HG03039 (cell line): Measurements from ENCODE around the gene PTGES.
"Not testable (repeated sequence)": the region's sequence is repeated elsewhere in the genome, so short reads cannot be mapped to it uniquely, and the experiment has no call there.

Experiments used
- ATAC-seq: cut with Tn5 transposase; IDR thresholded peaks from one replicate; pipeline ENCODE4 v1.9.1; 2021; ENCODE audit warnings: mild to moderate bottlenecking, moderate library complexity; ENCODE audit not compliant: unreplicated experiment

PTGES gene

DNA sequence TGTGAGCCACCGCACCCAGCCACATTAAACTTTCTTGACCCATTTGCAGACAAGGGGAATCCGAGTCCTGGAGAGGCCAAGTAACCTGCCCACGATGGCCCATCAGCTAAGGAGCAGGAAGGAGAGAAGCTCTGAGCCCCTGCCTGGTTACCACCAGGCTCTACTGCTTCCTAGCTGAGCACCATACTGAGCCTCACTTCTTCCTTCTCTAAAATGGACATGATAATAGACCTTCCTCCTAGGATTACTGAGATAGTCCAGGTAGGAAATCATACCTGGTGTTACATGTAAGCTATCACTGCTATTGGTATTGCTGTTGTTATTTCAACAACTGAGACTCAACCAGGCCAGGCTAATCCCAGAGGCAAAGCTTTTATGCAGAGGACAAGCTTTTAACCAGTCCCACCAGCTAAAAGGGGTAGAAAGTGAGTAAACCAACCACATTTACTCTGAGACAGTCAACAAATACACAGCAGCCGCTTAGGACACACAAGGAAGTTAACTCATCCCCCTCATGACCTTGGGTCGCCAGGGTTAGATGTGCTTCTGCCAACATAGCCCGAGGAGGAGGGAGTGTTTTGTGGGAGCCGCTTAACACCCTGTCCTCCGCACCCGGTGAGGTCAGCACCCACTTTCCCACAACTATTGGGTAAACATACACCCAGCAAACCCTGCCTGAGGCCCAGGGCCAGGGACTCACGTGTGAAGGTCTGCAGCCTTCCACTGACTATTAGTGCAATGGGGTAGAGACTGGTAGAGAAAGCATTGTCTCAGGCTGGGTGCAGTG, 20.6 kb upstream of the PTGES start:
- no peak for ATAC-seq

DNA sequence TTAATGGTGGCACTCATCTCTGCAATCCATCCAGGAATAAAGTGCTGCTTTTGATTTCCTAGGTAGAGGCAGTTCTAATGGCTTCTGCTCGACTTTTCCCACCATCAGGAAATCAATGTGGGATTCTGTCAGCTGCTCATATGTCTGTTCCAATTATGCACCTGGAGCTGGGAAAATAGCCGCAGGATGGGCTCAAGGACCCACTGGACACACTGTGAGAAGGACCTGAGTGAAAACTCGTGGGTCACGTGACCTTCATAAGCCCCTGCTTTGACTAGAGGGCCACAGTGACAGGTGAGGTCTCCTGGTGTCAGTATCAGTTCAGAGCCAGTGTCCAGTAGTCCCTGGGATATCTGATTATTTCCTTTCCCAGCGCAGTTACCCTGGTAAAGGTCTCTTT, 17.9 kb upstream of the PTGES start:
- no peak for ATAC-seq

DNA sequence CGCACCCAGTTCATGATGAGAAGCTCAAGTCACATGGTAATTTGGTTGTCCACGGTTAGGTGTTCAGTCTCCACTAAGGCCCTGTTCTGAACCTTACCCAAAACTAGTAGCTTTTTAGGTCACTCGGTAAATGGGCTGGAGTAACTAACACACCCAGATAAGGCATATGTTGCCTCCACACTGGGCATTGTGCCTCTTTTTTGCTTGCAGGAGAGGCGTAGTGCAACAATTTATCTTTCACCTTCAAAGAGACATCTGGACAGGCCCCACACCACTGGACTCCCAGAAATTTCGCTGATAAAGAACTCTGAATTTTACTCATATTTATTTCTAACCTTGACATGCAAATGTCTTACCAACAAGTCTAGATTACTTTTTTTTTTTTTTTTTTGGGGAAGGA, 16.8 kb upstream of the PTGES start:
- ATAC-seq, result no peak

DNA sequence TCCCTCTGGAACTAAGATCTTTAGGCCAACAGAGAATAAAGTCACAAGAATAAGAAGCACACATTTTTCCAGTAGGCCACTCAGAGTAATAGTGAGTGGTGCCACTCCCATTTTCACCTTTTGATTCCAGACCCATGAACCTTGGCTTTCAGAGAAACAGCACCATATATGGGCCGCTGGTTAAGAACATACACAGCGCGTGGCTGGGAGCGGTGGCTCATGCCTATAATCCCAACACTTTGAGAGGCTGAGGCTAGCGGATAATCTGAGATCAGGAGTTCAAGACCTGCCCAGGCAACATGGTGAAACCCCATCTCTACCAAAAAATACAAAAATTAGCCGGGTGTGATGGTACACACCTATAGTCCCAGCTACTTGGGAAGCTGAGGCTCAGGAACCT, 15.6 kb upstream of the PTGES start:
- ATAC-seq, result no peak

DNA sequence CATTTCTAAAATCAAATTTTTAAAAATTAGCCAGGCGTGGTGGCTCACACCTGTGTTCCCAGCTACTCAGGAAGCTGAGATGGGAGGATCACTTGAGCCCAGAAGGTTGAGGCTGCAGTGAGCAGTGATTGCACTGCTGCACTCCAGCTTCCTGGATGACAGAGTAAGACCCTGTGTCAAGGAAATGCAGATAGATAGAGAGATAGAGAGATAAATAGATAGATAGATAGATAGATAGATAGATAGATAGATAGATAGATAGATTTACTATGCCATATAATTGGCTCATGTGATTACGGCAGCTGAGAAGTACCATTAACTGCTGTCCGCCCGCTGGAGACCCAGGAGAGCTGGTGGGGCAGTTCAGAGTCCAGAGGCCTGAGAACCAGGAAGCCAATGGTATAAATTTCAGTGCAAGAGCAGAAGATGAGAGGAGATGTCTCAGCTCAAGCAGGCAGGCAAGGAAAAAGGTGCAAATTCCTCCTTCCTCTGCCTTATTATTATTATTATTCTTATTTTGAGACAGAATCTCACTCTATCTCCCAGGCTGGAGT, 13.0 kb upstream of the PTGES start:
- no peak for ATAC-seq

DNA sequence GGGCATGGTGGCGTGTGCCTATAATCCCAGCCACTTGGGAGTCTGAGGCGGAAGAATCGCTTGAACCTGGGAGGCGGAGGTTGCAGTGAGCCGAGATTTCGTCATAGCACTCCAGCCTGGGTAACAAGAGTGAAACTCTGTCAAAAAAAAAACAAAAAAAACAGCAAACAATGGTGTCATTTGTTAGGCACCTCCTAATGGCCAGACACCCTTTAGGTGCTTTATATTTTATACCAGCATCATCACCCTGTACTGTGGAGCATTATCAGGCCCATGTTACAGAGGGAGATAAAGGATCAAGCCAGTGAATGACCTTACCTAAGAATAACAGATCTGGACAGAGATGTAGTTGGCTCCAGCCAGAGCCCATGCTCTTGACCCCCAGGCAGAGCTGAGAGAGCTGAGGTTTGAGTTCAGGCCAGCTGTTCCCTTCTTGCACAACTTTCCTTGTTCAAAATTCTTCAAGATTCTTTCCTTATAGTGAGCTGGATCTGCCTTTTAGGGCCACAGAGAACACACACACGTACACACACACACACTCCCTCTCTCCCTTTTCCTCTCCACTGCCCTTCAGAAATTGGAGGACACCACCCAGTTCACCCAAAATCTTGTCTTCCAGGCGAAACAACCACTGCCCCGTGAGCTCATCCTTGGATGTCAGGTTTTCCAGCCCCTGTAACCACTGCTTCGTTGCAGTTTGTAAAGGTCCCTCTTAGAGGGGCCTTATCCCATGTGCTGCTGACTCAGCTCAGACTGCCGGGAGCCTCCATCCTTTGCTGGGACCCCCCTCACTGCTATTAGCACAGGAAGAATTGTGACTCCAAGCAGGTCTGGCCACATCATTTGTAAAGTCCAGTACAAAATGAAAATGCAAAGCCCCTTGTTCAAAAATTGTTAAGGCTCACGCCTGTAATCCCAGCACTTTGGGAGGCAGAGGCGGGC, 10.4 kb upstream of the PTGES start:
- ATAC-seq, result no peak

DNA sequence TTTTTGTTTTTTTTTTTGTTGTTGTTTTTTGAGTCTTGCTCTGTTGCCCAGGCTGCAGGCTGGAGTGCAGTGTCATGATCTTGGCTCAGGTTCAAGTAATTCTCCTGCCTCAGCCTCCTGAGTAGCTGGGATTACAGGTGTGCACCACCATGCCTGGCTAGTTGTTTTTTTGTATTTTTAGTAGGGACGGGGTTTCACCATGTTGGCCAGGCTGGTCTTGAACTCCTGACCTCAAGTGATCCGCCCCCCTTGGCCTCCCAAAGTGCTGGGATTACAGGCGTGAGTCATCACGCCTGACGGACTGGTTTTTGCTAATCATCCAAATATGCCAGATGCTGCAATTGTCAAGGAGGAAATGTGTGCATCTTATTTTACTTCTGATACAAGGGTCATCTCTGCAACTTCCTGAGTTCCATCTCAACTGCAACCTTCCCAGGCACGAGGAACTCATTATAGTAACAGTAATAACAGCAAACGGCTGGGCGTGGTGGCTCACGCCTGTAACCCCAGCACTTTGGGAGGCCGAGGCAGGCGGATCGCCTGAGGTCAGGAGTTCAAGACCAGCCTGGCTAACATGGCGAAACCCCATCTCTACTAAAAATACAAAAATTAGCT, 9.6 kb upstream of the PTGES start:
- not testable (repeated sequence) for ATAC-seq

DNA sequence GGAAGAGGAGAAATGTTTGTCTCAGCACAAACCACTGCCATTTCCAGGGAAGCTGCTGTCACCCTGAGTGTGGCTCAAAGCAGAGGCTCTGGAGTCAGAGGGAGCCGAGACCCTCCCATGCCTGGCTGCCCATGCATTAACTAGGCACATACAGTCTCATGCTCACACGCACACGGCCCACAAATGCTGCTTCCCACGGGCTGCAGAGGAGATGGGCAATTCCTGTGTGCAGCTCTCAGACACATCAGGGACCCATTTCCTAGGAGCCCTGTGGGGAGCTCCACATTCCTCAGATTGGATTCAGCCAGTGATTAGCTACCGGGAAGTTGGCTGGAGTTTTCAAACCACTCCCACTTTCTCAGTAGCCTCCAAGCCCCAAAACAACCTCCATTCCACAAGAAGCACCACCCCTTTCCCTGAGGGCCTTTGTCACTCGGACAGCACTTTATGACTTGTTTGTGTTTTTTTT, 9.1 kb upstream of the PTGES start:
- no peak for ATAC-seq

DNA sequence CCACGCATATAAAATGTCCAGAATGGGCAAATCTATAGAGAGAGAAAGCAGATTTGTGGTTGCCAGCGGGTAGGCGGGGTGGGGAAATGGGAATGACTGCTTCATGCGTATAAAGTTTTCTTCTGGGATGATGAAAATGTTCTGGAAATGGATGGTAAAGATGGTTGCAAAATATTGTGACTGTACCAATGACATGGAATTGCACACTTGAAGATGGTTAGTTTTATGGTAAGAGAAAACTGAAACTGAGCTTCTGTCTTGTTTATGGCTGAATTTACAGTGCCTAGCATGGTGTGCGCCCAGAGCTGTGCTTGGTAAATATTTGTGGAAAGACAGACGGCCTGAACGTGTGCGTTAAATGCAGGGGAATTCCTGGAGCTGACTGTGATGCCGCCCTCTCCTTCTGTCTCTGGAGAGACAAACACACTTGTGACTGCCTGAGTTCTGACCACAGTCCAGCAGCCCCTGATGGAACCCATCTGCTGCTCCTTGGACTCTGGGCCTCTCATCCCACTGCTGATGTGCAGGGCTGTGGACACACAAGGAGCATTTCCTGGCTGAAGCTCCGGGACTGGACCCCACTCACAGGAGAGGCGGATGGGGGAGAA, 8.6 kb upstream of the PTGES start:
- ATAC-seq, result no peak

DNA sequence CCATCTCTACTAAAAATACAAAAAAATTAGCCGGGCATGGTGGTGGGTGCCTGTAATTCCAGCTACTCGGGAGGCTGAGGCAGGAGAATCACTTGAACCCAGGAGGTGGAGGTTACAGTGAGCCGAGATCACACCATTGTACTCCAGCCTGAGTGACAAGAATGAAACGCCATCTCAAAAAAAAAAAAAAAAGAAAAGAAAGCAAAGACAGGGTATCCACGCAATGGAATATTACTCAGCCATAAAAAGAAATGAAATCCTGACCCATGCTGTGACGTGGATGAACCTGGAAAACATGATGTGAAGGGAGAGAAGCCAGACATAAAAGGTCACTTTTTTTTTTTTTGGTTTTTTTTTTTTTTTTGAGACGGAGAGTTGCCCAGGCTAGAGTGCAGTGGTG, 7.9 kb upstream of the PTGES start:
- not testable (repeated sequence) for ATAC-seq

DNA sequence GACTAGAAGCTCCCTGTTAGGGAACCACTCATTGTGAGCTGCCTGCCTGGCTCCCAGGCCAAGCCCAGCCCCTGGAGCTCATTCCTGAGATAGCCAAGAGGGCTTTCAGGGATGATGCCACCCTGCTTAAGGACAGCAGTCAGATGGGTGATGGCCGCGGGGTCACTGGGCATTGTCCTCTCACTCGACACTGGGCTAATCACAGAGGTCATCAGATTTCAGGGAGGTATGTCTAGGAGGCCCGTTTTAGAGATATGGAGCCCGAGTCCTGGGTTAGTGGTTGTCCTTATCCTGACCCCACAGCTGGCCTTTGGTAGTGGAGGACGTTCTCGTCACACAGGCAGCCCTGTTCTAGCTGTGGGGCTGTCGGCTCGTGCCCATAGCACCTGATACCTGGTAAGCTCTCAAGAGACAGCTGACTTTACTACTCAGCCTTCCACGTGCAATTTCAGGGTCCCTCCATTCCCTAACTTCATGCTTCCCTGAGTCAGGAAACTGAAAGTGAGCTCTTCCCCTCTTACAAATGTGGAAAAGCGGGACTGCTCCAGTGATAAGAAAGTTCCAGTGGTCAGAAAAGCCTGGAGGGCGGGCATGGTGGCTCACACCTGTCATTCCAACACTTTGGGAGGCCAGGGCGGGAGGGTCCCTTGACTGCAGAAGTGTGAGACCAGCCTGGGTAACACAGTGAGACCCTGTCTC, 7.1 kb upstream of the PTGES start:
- no peak for ATAC-seq

DNA sequence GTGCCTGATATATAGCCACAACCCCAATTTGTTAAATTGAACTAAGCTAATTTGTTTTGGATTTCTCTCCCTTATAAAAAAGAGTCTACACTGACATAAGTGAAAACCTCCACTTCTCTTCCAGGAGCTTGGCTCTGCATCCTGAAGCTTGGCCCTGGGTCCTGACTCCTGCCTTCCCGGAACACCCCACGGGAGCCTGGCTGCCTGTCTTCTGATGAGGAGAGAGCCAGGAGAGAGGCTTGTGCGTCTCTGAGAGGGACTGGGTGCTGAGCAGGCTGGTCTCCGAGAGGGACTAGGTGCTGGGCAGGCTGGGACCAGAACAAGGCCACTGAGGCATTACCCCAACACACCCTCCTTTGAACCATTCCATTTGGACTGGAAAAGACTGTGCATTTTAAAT, 6.5 kb upstream of the PTGES start:
- ATAC-seq, result no peak

DNA sequence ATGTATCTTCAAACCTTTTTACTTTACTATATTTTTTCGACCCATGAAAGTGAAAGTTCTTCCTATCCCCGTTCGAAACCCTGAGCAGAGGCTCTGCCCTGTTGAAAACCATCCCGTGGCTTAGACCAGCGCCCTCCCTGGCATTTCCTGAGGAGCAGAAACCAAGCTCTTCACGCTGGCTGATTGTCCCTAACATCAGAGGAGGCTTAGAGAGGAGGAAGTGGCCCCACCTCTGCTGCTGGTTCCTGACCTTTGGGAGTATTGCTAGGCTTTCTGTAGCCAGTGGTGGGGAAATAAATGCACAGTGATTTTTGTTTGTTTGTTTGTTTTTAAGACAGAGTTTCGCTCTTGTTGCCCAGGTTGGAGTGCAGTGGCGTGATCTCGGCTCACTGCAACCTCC, 4.2 kb upstream of the PTGES start:
- ATAC-seq, result no peak

DNA sequence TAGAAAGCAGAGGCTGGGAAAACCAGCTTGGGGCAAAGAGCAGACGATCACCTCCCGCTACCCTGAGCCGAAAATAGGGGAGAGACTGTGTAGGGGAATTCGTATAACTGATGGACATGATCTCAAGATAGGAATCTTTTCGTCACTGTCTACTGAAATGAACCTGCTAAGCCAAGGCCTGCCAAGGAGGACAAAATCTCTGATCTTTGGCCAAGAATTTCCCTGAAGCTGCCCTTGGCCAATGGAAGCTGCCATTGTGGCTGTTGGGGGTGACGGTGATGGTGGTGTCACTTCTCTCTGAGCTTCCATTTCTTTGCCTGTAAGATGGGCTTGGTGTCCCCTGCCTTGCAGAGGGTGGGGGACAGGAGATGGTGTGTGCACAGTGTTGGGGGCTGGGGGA, 3.3 kb upstream of the PTGES start:
- ATAC-seq, result no peak

DNA sequence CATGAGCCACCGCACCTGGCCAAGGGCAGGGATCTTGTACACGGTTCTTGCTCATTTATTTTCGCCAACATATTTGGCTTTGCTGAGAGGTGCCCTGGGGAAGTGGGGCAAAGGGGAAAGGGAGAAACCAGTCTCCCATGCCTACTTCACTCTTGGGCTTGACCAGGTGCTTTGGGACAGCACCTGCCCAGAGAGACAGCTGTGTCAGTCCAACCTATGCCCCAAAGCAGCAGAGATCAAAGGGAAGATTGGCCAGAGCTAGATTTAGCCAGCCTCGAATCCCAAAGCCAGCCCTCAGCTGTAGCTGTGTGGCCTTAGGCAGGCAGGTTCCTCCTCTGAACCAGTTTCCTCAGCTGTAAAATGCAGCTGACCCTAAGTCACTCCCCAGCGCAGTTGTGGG, 2.3 kb upstream of the PTGES start:
- no peak for ATAC-seq

DNA sequence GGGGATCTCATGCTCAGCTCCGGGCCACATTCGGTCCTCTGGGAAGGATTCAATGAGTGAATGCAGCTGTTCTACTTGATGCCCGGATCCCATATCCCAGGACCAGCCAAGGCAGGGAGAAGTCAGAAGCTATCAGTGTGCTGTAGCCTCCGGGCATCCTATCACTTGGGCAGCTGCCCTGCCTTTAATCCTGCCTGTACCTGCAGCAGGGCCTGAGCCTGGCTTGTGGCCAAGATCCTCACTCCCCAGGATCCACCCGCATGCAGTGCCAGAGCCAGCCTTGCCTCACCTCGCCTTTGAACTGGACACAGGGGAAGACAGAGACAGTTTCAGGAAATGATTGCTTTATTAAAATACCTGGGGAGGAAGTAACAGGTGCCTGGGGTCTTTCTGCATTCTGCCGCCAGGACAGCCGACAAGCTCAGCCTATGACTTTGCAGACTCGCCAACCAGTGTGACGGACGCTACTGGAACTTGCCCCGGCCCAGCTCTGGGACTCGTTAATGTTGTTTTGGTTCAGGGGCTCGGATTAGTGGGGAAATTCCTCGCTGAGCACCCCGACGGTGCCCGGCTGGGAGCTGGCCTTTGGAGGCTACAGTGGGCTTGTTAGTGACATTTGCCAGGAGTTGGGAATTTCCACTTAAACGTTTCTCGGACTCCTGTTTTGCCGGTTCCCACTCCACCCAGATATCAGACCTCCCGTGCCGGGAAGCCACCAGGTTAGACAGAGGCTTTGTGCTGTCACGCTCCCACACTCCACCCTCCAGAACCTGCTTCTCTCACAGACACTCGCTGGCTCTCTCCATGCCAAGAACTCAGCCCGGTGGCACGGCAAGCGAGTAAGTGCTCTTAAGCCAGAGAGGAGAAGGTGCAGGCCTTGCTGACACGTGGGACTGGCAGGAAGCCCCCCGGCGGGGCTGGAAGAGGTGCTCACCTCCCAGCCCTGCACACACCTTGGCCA, 721 bp downstream of the PTGES start:
- ATAC-seq, result no peak

DNA sequence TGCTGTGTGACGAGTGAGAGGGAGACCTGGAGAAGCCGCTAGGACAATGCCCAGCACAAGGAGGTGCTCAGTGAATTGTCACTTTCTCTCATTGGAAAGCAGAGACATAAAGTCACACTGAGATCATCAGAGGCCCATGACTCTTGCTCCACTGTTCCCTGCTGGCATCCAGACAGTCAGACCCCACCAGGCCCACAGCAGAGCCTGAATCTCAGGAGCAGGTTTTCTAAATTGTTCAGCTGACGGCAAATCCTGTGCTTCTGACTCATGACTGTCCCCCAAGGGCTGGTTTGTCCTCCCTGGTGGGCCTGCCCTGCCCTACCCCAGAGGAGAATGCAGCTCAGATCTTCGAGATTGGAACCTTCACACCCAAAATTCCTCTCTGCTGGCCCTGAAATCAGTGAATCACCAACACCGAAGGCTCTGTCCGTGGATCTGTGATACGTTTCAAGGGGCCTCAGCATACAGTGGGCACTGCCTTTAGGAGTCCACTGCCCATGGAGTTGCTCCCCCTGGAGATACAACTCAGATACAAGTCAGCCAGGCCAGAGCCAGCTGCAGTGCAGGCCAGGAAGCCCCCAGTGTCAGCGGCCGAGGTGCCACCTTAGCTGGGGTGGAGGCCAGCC, 2.7 kb downstream of the PTGES start:
- ATAC-seq, result no peak

DNA sequence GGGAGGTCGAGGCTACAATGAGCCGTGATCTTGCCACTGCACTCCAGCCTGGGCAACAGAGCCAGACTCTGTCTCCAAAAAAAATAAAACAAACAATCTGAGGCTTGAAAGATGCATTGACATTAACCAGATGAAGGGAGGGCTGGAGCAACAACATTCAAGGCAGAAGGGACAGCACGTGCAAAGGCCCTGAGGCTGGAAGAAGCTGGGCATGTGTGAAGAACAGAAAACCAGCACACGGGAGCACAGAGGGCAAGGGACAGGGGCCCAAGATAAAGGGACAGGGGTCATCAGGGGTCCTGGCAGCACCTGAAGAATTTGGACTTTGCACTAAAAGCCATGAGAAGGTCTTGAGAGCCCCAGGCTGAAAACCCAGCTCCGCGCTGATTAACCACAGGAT, 3.3 kb downstream of the PTGES start:
- no peak for ATAC-seq

DNA sequence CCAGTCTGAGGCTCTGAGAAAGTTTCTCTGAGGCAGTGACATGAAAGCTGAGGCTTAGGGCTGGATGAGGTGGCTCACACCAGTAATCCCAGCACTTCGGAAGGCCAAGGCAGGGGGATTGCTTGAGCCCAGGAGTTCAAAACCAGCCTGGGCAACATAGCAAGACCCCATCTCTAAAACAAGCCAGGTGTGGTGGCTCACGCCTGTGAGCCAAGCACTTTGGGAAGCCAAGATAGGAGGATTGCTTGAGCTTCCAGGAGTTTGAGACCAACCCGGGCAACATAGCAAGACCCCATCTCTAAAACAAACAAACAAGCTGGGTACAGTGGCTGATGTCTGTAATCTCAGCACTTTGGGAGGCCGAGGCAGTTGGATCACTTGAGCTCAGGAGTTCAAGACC, 3.8 kb downstream of the PTGES start:
- ATAC-seq, result not testable (repeated sequence)
